CD4-positive, alpha-beta memory T cell (primary cell): ENCODE results near the gene HOXA10. TPM values are rescaled to one million over a fixed set of nuclear protein-coding genes. Genes with fewer than 3 reads are reported as not detected.

Experiments used
- CTCF ChIA-PET: fragments of 350-600 bp; sonication (Branson Sonifier 250); formaldehyde crosslinking; loops from one replicate; lab custom pipeline; 2021; ENCODE audit warnings: inconsistent platforms; ENCODE audit not compliant: partially characterized antibody; lab: Charles Lee
- POLR2A ChIA-PET: fragments of 350-600 bp; sonication (Branson Sonifier 250); formaldehyde crosslinking; loops from one replicate; lab custom pipeline; 2021; ENCODE audit not compliant: partially characterized antibody; lab: Charles Lee
- DNase-seq, 5 donors: peaks; one replicate each; pipeline versions ENCODE4 v3.0.0 to v3.0.0-alpha.2; 2020 to 2022; ENCODE audit warnings: mixed read lengths in 1 of 5
- H3K27ac ChIP-seq: one replicate; pipeline ENCODE4 v1.7.0; 2013; ENCODE audit warnings: low read depth, low read length
- H3K27me3 ChIP-seq: 2 replicates; pipeline ENCODE4 v1.7.0; 2013; ENCODE audit warnings: mild to moderate bottlenecking, low read length, moderate library complexity; ENCODE audit not compliant: insufficient read depth
- H3K36me3 ChIP-seq: 2 replicates; pipeline ENCODE4 v1.7.0; 2013; ENCODE audit warnings: mild to moderate bottlenecking, low read length, moderate library complexity; ENCODE audit not compliant: insufficient read depth
- H3K4me1 ChIP-seq: 2 replicates; pipeline ENCODE4 v1.7.0; 2013; ENCODE audit warnings: mild to moderate bottlenecking, low read length, moderate library complexity; ENCODE audit not compliant: insufficient read depth
- H3K4me3 ChIP-seq, 2 donors: one replicate each; pipeline ENCODE4 v1.7.0; 2013; ENCODE audit warnings: low read length in 2 of 2, mild to moderate bottlenecking in 1 of 2
- H3K9me3 ChIP-seq, 2 donors: one replicate each; pipeline ENCODE4 v1.7.0; 2013; ENCODE audit warnings: low read length in 2 of 2, control low read depth in 1 of 2; ENCODE audit not compliant: control insufficient read depth in 1 of 2
- H3K27ac Mint-ChIP-seq, 7 donors: one replicate each; pipeline ENCODE4 v1.8.0; 2020 to 2021; ENCODE audit warnings: mixed read lengths in 7 of 7, mild to moderate bottlenecking in 6 of 7, inconsistent platforms in 3 of 7, moderate library complexity in 3 of 7
- H3K27me3 Mint-ChIP-seq, 2 donors: one replicate each; pipeline ENCODE4 v1.8.0; 2020 to 2021; ENCODE audit warnings: mixed read lengths in 2 of 2
- H3K36me3 Mint-ChIP-seq, 2 donors: one replicate each; pipeline ENCODE4 v1.8.0; 2020 to 2021; ENCODE audit warnings: mixed read lengths in 2 of 2, inconsistent platforms in 1 of 2, mild to moderate bottlenecking in 1 of 2
- H3K4me1 Mint-ChIP-seq, 4 donors: one replicate each; pipeline ENCODE4 v1.8.0; 2020 to 2021; ENCODE audit warnings: mixed read lengths in 4 of 4, mild to moderate bottlenecking in 1 of 4
- H3K4me3 Mint-ChIP-seq, 8 donors: one replicate each; pipeline ENCODE4 v1.8.0; 2020 to 2021; ENCODE audit warnings: mixed read lengths in 8 of 8, mild to moderate bottlenecking in 7 of 8, moderate library complexity in 6 of 8, inconsistent platforms in 3 of 8
- H3K9me3 Mint-ChIP-seq, 8 donors: one replicate each; pipeline ENCODE4 v1.8.0; 2020 to 2021; ENCODE audit warnings: mixed read lengths in 8 of 8, mild to moderate bottlenecking in 5 of 8, inconsistent platforms in 3 of 8, moderate library complexity in 1 of 8
- intact Hi-C: fragments of 100-400 bp; cut with micrococcal nuclease; formaldehyde crosslinking; loops from one replicate; pipeline ENCODE4 v1.15.1; 2023
- polyA plus RNA-seq, 2 donors: library from polyadenylated mRNA; unstranded; fragments of 300-500 nt; fragmentation: Illumina TruSeq; gene quantifications; one replicate each; pipeline ENCODE4 v1.2.3, GENCODE V29; 2021
- total RNA-seq, 2 experiments: library from RNA; stranded (reverse); gene quantifications; one replicate each; pipeline ENCODE4 v1.2.3, GENCODE V29; 2021

HOXA10 gene
- total and polyA plus RNA-seq, 4 experiments from 2014 or later = not detected

GRCh38 chr7:27132214-27132613 is 41.9 kb downstream of the HOXA10 start:
- Mint-ChIP-seq H3K4me1 (no peaks in the 10 kb centered on the region), H3K4me3 (no peak overlapping the region), H3K36me3 (no peaks in the 10 kb centered on the region), H3K27ac (no peak overlapping the region), H3K27me3 (peaks cover 38 to 48% of the 10 kb centered on the region in 2 donors), H3K9me3 (no peaks in the 10 kb centered on the region)
- intact Hi-C loops = no loop called here
- DNase-seq = no peak
- Histone ChIP-seq H3K9me3 (no peaks in the 10 kb centered on the region), H3K27me3 (peaks cover 11% of the 10 kb centered on the region), H3K27ac (no peak overlapping the region), H3K4me3 (no peak overlapping the region), H3K4me1 (peaks cover 6% of the 10 kb centered on the region), H3K36me3 (no peaks in the 10 kb centered on the region)
- POLR2A ChIA-PET = no interaction called here
- CTCF ChIA-PET = no interaction called here

GRCh38 chr7:27131390-27131819 is 42.7 kb downstream of the HOXA10 start:
- Mint-ChIP-seq H3K4me3 (peak overlapping the region; percentile 20 to 86 (median 76)), H3K4me1 (no peaks in the 10 kb centered on the region), H3K36me3 (no peaks in the 10 kb centered on the region), H3K9me3 (no peaks in the 10 kb centered on the region), H3K27ac (peak overlapping the region in 1 of 7 donors; percentile 69), H3K27me3 (peaks cover 39 to 51% of the 10 kb centered on the region in 2 donors)
- Histone ChIP-seq H3K4me3 (peak overlapping the region in 1 of 2 donors; percentile 49), H3K27ac (no peak overlapping the region), H3K4me1 (peaks cover 6% of the 10 kb centered on the region), H3K27me3 (peaks cover 3% of the 10 kb centered on the region), H3K36me3 (no peaks in the 10 kb centered on the region), H3K9me3 (no peaks in the 10 kb centered on the region)
- ChIA-PET POLR2A (interaction anchor here (0.7 to 1.9 kb wide), 5 partner anchors 19 to 268 kb away, joined by 3 to 6 read pairs (median 3); no protein-coding TSS in a partner anchor), CTCF (no interaction called here)
- intact Hi-C loops = no loop called here
- DNase-seq = no peak

- H3K9me3 ChIP-seq = no peaks in the 10 kb centered on the region
- peaks cover 6% of the 10 kb centered on the region for H3K4me1 ChIP-seq
- H3K4me1 Mint-ChIP-seq = no peaks in the 10 kb centered on the region
- peak within 1 kb of the TSS in 3 of 7 donors; percentile 29 to 69 (median 31) for H3K27ac Mint-ChIP-seq
- peaks cover 40 to 48% of the 10 kb centered on the region in 2 donors for H3K27me3 Mint-ChIP-seq
- ChIA-PET CTCF (no interaction called here), POLR2A (interaction anchor here (0.7 to 1.9 kb wide), 5 partner anchors 20 to 268 kb away, joined by 3 to 6 read pairs (median 3); no protein-coding TSS in a partner anchor)
- DNase-seq = peak; percentile 48 to 84 (median 78)
- H3K9me3 Mint-ChIP-seq = no peaks in the 10 kb centered on the region
- H3K36me3 Mint-ChIP-seq = no peaks in the 10 kb centered on the region
- intact Hi-C loops = no loop called here
- H3K27ac ChIP-seq = peak within 1 kb of the TSS; percentile 23
- no peaks in the 10 kb centered on the region for H3K36me3 ChIP-seq
- H3K4me3 Mint-ChIP-seq = peak within 1 kb of the TSS; percentile 20 to 86 (median 77)
- H3K27me3 ChIP-seq = peaks cover 6% of the 10 kb centered on the region
- peak within 1 kb of the TSS; percentile 49 for H3K4me3 ChIP-seq
These were observed 43.4 kb downstream of the HOXA10 start, which contains the start of gene HOXA4 for GRCh38 chr7:27130540-27131389. HOXA4 (minus strand) TSS chr7:27130757; CDS start chr7:27130733, 24 bp downstream.

- Mint-ChIP-seq H3K36me3 (no peaks in the 10 kb centered on the region), H3K27me3 (peaks cover 34 to 48% of the 10 kb centered on the region in 2 donors), H3K4me1 (no peaks in the 10 kb centered on the region), H3K27ac (no peak overlapping the region), H3K9me3 (no peaks in the 10 kb centered on the region), H3K4me3 (peak overlapping the region in 7 of 8 donors; percentile 31 to 65 (median 49))
- Histone ChIP-seq H3K36me3 (no peaks in the 10 kb centered on the region), H3K27ac (no peak overlapping the region), H3K4me3 (peak overlapping the region in 1 of 2 donors; percentile 49), H3K9me3 (no peaks in the 10 kb centered on the region), H3K4me1 (peaks cover 6% of the 10 kb centered on the region), H3K27me3 (peaks cover 7% of the 10 kb centered on the region)
- ChIA-PET CTCF (no interaction called here), POLR2A (interaction anchor here (1.7 to 1.9 kb wide), 2 partner anchors 33 to 267 kb away, joined by 5 to 6 read pairs; no protein-coding TSS in a partner anchor)
- DNase-seq = peak in 1 of 5 donors; percentile 28
- intact Hi-C loops = no loop called here
These were observed 44.2 kb downstream of the HOXA10 start for GRCh38 chr7:27129729-27130539.

- CTCF ChIA-PET = interaction anchor here (1.1 to 1.4 kb wide), 3 partner anchors 21 to 34 kb away, joined by 3 to 4 read pairs (median 3); no protein-coding TSS in a partner anchor
These were observed 45.1 kb downstream of the HOXA10 start for GRCh38 chr7:27128776-27129728.

GRCh38 chr7:27128034-27128433 is 46.1 kb downstream of the HOXA10 start:
- Mint-ChIP-seq H3K27ac (no peak overlapping the region), H3K27me3 (peaks cover 30 to 36% of the 10 kb centered on the region in 2 donors), H3K4me1 (no peaks in the 10 kb centered on the region), H3K9me3 (no peaks in the 10 kb centered on the region), H3K4me3 (no peak overlapping the region), H3K36me3 (no peaks in the 10 kb centered on the region)
- Histone ChIP-seq H3K36me3 (no peaks in the 10 kb centered on the region), H3K27ac (no peak overlapping the region), H3K27me3 (peaks cover 7% of the 10 kb centered on the region), H3K4me1 (peaks cover 6% of the 10 kb centered on the region), H3K9me3 (no peaks in the 10 kb centered on the region), H3K4me3 (no peak overlapping the region)
- intact Hi-C loops = no loop called here
- DNase-seq = no peak
- ChIA-PET POLR2A (no interaction called here), CTCF (interaction anchor here (1.1 to 1.4 kb wide), 3 partner anchors 22 to 35 kb away, joined by 3 to 4 read pairs (median 3); no protein-coding TSS in a partner anchor)

More at GRCh38 chr7:27128776-27129728, 45.1 kb downstream of the HOXA10 start:
- Histone ChIP-seq H3K9me3 (no peaks in the 10 kb centered on the region), H3K4me3 (no peak overlapping the region), H3K36me3 (no peaks in the 10 kb centered on the region), H3K4me1 (peaks cover 6% of the 10 kb centered on the region), H3K27me3 (peaks cover 7% of the 10 kb centered on the region), H3K27ac (no peak overlapping the region)
- DNase-seq = no peak
- POLR2A ChIA-PET = no interaction called here
- Mint-ChIP-seq H3K9me3 (no peaks in the 10 kb centered on the region), H3K4me1 (no peaks in the 10 kb centered on the region), H3K36me3 (no peaks in the 10 kb centered on the region), H3K4me3 (peak overlapping the region in 6 of 8 donors; percentile 31 to 65 (median 52)), H3K27ac (peak overlapping the region in 2 of 7 donors; percentile 16 to 31), H3K27me3 (peaks cover 35 to 45% of the 10 kb centered on the region in 2 donors)
- intact Hi-C loops = no loop called here
